ENCODE measurements around the gene SNPH.

GRCh38 chr20:1275919-1276318, 9.8 kb downstream of the SNPH start:
- TF ChIP-seq CTCF (IDR thresholded peaks at IDR 0.05) (no peak), ZFX (IDR thresholded peaks at IDR 0.05; ENCODE audit: borderline replicate concordance) (no peak)
